H1 (cell line): ENCODE data around the gene TTLL7.

Experiments used
- CEBPB ChIP-seq: IDR thresholded peaks from 2 replicates; pipeline ENCODE4 v1.6.1; 2012; ENCODE audit warnings: low read depth, low read length
- CREB1 ChIP-seq: IDR thresholded peaks from 2 replicates; pipeline ENCODE4 v1.6.1; 2012; ENCODE audit warnings: inconsistent platforms
- CTCF ChIP-seq, 3 experiments: IDR thresholded peaks; 1 replicate in 2 of 3; 2 replicates in 1 of 3; pipeline versions ENCODE4 v1.5.1 to v1.6.1; 2011; ENCODE audit warnings: low read length in 3 of 3, mild to moderate bottlenecking in 3 of 3, inconsistent platforms in 2 of 3, low read depth in 1 of 3, moderate library complexity in 1 of 3; ENCODE audit not compliant: insufficient read depth in 1 of 3; ENCODE audit errors: control extremely low read depth in 1 of 3
- E2F6 ChIP-seq: IDR thresholded peaks from 2 replicates; pipeline ENCODE4 v1.6.1; 2012; ENCODE audit warnings: inconsistent platforms
- HDAC6 ChIP-seq: IDR thresholded peaks from one replicate; pipeline ENCODE4 v1.7.1; 2012; ENCODE audit warnings: low read depth, mild to moderate bottlenecking, inconsistent platforms, low read length, moderate library complexity
- POLR2A ChIP-seq, 2 experiments: IDR thresholded peaks; 1 replicate in 1 of 2; 2 replicates in 1 of 2; pipeline ENCODE4 v1.6.1; 2011; ENCODE audit warnings: low read depth in 2 of 2, low read length in 2 of 2, mild to moderate bottlenecking in 2 of 2; ENCODE audit errors: control extremely low read depth in 1 of 2
- POLR2AphosphoS5 ChIP-seq: IDR thresholded peaks from 2 replicates; pipeline ENCODE4 v1.6.1; 2011; ENCODE audit warnings: low read depth, low read length
- RAD21 ChIP-seq, 2 experiments: IDR thresholded peaks in 1 of 2; conservative IDR thresholded peaks in 1 of 2; 2 replicates each; pipeline ENCODE4 v1.6.1; 2011; ENCODE audit warnings: low read depth in 2 of 2, low read length in 2 of 2, improper control_type of control experiment in 1 of 2, inconsistent platforms in 1 of 2, mild to moderate bottlenecking in 1 of 2, moderate library complexity in 1 of 2
- TAF1 ChIP-seq: IDR thresholded peaks from 2 replicates; pipeline ENCODE4 v1.6.1; 2011; ENCODE audit warnings: mild to moderate bottlenecking, low read depth, low read length
- USF2 ChIP-seq: IDR thresholded peaks from 2 replicates; pipeline ENCODE4 v1.6.1; 2011; ENCODE audit warnings: low read length, improper control_type of control experiment
- YY1 ChIP-seq: IDR thresholded peaks from 2 replicates; pipeline ENCODE4 v1.6.1; 2011; ENCODE audit warnings: low read depth, mild to moderate bottlenecking, low read length

GRCh38 chr1:83964153-83964552, 34.8 kb downstream of the TTLL7 start:
- TF ChIP-seq RAD21 (IDR thresholded peaks at IDR 0.05 in 1 of 2, conservative IDR thresholded peaks at IDR 0.05 in 1 of 2; ENCODE audit: low read depth in 2 of 2, low read length in 2 of 2) = no peak
- TF ChIP-seq CREB1 = no peak
- no peak for TF ChIP-seq POLR2A (IDR thresholded peaks at IDR 0.05; ENCODE audit: control extremely low read depth in 1 of 2, low read depth in 2 of 2, low read length in 2 of 2)
- no peak for TF ChIP-seq CEBPB
- TF ChIP-seq CTCF (IDR thresholded peaks at IDR 0.05; ENCODE audit: control extremely low read depth in 1 of 3, insufficient read depth in 1 of 3, low read depth in 1 of 3, low read length in 3 of 3) = no peak
- TF ChIP-seq YY1 = no peak
- TF ChIP-seq HDAC6 = no peak
- TF ChIP-seq POLR2AphosphoS5 = no peak
- TF ChIP-seq TAF1 = no peak
- no peak for TF ChIP-seq USF2
- no peak for TF ChIP-seq E2F6
